ENCODE data around the gene RSL1D1.
A peak's percentile ranks its signal among the peaks of the same experiment; 100 is the strongest.

RSL1D1 gene

DNA sequence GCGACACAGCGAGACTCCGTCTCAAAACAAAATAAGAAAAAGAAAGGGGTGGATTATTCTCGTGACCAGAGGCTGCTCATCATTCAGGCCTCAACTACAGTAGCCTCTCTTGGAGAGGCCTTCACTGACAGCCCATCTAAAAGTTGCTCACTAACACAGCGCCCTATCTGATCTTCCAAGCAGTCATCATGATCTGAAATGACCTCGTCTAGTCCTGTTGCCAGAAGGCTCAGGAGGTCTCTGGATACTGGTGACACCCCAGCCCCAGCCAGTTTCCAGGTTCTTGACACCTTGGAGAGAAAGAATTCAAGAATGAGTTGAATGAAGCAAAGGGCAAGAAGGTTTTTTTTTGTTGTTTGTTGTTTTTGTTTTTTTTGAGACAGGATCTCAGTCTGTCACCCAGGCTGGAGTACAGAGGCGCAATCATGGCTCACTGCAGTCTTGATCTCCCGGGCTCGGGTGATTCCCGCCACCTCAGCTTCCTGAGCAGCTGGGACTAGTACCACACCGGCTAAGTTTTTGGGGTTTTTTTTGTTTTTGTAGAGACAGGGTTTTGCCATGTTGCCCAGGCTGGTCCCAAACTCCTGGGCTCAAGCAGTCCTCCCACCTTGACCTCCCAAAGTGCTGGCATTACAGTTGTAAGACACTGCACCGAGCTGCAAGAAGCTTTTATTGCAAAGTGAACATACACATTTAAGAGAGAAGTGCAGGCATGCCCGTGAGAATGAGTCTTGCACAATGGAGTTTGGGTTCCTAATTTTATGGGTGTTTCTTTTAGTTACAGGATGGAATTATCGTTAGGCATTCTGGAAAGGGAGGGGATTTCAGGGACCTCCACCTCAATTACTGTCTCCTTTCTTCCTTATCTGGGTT, 51.6 kb downstream of the RSL1D1 start:
- TF ChIP-seq, protein P1, sequence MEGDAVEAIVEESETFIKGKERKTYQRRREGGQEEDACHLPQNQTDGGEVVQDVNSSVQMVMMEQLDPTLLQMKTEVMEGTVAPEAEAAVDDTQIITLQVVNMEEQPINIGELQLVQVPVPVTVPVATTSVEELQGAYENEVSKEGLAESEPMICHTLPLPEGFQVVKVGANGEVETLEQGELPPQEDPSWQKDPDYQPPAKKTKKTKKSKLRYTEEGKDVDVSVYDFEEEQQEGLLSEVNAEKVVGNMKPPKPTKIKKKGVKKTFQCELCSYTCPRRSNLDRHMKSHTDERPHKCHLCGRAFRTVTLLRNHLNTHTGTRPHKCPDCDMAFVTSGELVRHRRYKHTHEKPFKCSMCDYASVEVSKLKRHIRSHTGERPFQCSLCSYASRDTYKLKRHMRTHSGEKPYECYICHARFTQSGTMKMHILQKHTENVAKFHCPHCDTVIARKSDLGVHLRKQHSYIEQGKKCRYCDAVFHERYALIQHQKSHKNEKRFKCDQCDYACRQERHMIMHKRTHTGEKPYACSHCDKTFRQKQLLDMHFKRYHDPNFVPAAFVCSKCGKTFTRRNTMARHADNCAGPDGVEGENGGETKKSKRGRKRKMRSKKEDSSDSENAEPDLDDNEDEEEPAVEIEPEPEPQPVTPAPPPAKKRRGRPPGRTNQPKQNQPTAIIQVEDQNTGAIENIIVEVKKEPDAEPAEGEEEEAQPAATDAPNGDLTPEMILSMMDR (IDR thresholded peaks at IDR 0.05; ENCODE audit: low read length, missing control alignments), result no peak
- DNase-seq (ENCODE audit: low read depth), result no peak
- H3K4me3 ChIP-seq (replicated peaks; ENCODE audit: low read depth, low read length), result no peak overlapping the region

DNA sequence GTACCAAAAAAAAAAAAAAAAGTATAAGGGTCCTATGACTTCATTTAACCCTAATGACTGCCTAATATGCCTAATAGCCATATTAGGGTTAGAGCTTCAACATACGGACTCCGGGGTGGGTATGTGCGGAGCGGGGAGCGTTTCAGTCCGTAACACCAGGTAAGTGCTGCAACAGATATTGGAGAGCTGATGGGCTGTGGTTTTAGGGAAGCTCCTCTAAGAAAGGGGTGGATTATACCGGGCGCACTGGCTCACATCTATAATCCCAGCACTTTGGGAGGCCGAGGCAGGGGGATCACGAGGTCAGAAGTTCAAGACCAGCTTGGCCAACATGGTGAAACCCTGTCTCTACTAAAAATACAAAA, 52.3 kb downstream of the RSL1D1 start:
- peak overlapping the region; percentile 76 for H3K4me3 ChIP-seq (replicated peaks; ENCODE audit: low read depth, low read length)
- DNase-seq (ENCODE audit: low read depth), result no peak
- TF ChIP-seq, protein P1 (IDR thresholded peaks at IDR 0.05; ENCODE audit: low read length, missing control alignments), result no peak

DNA sequence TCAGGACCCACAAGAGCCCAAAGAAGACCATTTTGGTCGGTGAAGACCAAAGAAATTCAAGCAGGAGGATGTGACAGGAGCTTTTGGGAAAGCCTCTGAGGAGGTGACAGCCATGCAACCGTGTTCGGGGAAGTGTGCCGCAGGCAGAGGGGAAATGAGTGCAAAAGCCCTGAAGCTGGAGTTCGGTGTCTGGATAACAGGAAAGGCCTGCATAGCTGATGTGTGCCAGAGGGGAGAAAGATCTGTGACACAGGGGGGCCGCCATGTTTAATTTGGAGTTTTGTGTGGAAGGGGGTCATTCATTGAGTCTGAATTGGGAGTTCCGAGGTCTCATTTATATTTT, 53.4 kb downstream of the RSL1D1 start:
- no peak for DNase-seq (ENCODE audit: low read depth)
- H3K4me3 ChIP-seq (replicated peaks; ENCODE audit: low read depth, low read length), result peak overlapping the region; percentile 76
- TF ChIP-seq, protein P1 (IDR thresholded peaks at IDR 0.05; ENCODE audit: low read length, missing control alignments), result no peak

DNA sequence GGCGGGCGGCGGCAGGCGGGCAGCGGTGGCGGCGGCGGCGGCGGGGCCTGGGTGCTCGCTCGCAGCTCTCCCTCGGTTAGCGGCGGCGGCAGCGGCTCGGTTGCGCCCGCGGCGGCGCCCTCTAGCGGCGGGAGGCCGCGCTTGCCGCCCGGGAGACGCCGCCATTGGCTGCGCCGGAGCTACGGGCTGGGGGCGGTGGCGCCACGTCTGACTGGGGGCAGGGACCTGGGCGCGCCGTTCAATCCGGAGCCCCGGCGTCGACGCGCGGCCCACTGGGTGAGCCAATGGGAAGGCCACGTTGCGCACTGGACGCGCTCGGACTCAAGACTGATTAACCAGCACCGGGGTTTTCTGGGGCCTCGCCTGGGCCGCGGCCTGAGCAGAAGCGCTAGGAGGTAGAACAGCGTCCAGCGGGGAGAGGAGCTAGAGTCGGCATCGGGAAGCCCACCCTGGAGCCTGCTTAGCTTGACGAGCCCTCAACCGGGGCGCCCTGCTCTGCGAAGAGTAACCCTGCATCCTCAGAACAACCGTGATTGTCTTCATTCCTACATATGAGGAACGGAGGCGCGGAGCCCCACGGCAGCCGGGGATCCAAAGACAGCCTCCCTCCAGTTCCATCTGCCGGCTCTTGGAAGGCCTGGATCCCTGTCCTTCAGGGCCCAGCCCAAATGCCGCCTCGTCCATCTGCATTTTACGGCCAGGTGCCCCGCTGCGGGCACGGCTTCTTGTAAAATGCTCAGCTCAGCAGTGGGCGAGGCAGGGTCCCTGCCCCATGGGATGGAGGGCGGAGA, 54.0 kb downstream of the RSL1D1 start, which contains the start of gene ZC3H7A:
TSS of gene ZC3H7A (minus strand) at position 93 of the 791 bp plus-strand sequence. CDS start 14,904 bp downstream, outside the sequence.
- TF ChIP-seq, protein P1 (IDR thresholded peaks at IDR 0.05; ENCODE audit: low read length, missing control alignments), result no peak
- H3K4me3 ChIP-seq (replicated peaks; ENCODE audit: low read depth, low read length), result peak within 1 kb of the TSS; percentile 97
- peak; percentile 98 for DNase-seq (ENCODE audit: low read depth)

GRCh38 chr16:11796227-11797165, 54.8 kb downstream of the RSL1D1 start:
- DNase-seq (ENCODE audit: low read depth), result no peak
- TF ChIP-seq, protein P1 (IDR thresholded peaks at IDR 0.05; ENCODE audit: low read length, missing control alignments), result no peak
- H3K4me3 ChIP-seq (replicated peaks; ENCODE audit: low read depth, low read length), result peak overlapping the region; percentile 97

DNA sequence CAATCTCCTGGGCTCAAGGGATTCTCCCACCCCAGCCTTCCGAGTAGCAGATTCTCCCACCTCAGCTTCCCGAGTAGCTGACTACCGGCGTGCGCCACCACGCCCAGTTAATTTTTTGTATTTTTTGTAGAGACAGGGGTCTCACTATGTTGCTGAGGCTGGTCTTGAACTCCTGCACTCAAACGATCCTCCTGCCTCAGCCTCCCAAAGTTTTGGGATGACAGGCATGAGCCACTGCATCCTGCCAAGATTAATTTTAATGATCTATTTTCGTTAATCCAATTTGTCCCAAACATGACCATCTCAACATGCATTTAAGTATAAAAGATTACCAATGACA, 55.5 kb downstream of the RSL1D1 start:
- TF ChIP-seq, protein P1 (IDR thresholded peaks at IDR 0.05; ENCODE audit: low read length, missing control alignments), result no peak
- peak overlapping the region; percentile 97 for H3K4me3 ChIP-seq (replicated peaks; ENCODE audit: low read depth, low read length)
- no peak for DNase-seq (ENCODE audit: low read depth)

All from fibroblast of pulmonary artery (primary cell).